Measurements from ENCODE around the gene DMD.

GRCh38 chrX:31251336-31251735 is 1960.0 kb downstream of the DMD start:
- TF ChIP-seq EZH2phosphoT487 (IDR thresholded peaks at IDR 0.05; ENCODE audit: insufficient read depth, low read depth) (no peak), EZH2 (IDR thresholded peaks at IDR 0.05; ENCODE audit: insufficient read depth, poor library complexity, severe bottlenecking) (no peak)

Measured in GM23248 (cell line).